GM12891 (cell line): ENCODE data around the gene C11orf68.
"Not testable (repeated sequence)": the region's sequence is repeated elsewhere in the genome, so short reads cannot be mapped to it uniquely, and the experiment has no call there.

Source experiments
- DNase-seq: peaks from one replicate; pipeline ENCODE4 v3.0.0; 2011; ENCODE audit warnings: low spot score; ENCODE audit not compliant: insufficient read length
- FAIRE-seq: peaks from 2 replicates; lab custom pipeline; 2011; peaks lifted over from hg19 to GRCh38; lab: Jason Lieb, UNC
- PAX5 ChIP-seq: IDR thresholded peaks from 2 replicates; pipeline ENCODE4 v1.6.1; 2011; ENCODE audit warnings: low read length, moderate library complexity, mild to moderate bottlenecking; ENCODE audit not compliant: insufficient read depth, severe bottlenecking
- POLR2A ChIP-seq: IDR thresholded peaks from 2 replicates; pipeline ENCODE4 v1.6.1; 2011; ENCODE audit warnings: low read depth, low read length, control low read depth
- POLR2AphosphoS5 ChIP-seq: IDR thresholded peaks from 2 replicates; pipeline ENCODE4 v1.6.1; 2011; ENCODE audit warnings: low read depth, low read length, control low read depth
- POU2F2 ChIP-seq: IDR thresholded peaks from 2 replicates; pipeline ENCODE4 v1.6.1; 2011; ENCODE audit warnings: low read depth, mild to moderate bottlenecking, control low read depth, low read length, moderate library complexity
- SPI1 ChIP-seq: IDR thresholded peaks from 2 replicates; pipeline ENCODE4 v1.6.1; 2011; ENCODE audit warnings: low read depth, low read length, control low read depth
- TAF1 ChIP-seq: IDR thresholded peaks from 2 replicates; pipeline ENCODE4 v1.6.1; 2011; ENCODE audit warnings: low read depth, low read length, control low read depth

The C11orf68 gene

GRCh38 chr11:65958291-65958690 is 39.4 kb upstream of the C11orf68 start:
- TF ChIP-seq TAF1 (no peak), SPI1 (no peak), POLR2AphosphoS5 (no peak), PAX5 (no peak), POLR2A (no peak), POU2F2 (no peak)
- DNase-seq (no peak), FAIRE-seq (no peak)

DNA sequence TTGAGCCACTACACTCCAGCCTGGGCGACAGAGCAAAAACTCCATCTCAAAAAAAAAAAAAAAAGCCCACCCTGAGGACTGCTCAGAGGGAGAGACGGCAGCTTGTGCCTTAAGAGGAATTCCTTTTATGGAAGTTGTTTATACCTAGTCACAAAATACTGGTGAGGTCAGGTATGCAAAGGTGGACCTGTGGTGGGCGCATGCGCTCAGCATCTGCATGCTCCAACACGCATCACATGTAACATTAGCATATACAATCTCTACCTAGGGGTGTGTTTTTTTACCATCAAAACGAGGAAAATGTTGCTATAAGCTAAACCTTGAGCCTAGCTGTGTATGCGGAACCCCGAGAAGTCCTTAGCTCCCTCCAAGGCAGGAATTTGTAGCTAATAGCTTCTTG is 35.9 kb upstream of the C11orf68 start:
- no peak for TF ChIP-seq TAF1
- TF ChIP-seq POLR2A, result no peak
- TF ChIP-seq PAX5, result no peak
- no peak for TF ChIP-seq POLR2AphosphoS5
- no peak for TF ChIP-seq POU2F2
- no peak for FAIRE-seq

GRCh38 chr11:65953471-65953870 is 34.6 kb upstream of the C11orf68 start:
- TF ChIP-seq POU2F2 (no peak), POLR2A (no peak)
- no peak for FAIRE-seq
- no peak for DNase-seq

More for the DNA sequence above, 35.9 kb upstream of the C11orf68 start:
- no peak for DNase-seq

- DNase-seq (no peak), FAIRE-seq (no peak)
- TF ChIP-seq SPI1, result no peak
- no peak for TF ChIP-seq POLR2A
- no peak for TF ChIP-seq TAF1
- no peak for TF ChIP-seq POU2F2
- TF ChIP-seq PAX5, result no peak
- TF ChIP-seq POLR2AphosphoS5, result no peak
Observed at GRCh38 chr11:65952052-65952521, 33.2 kb upstream of the C11orf68 start.

GRCh38 chr11:65951641-65952040 is 32.8 kb upstream of the C11orf68 start:
- FAIRE-seq, DNase-seq: not testable (repeated sequence)

GRCh38 chr11:65950711-65951110 is 31.8 kb upstream of the C11orf68 start:
- not testable (repeated sequence) for FAIRE-seq, DNase-seq

DNA sequence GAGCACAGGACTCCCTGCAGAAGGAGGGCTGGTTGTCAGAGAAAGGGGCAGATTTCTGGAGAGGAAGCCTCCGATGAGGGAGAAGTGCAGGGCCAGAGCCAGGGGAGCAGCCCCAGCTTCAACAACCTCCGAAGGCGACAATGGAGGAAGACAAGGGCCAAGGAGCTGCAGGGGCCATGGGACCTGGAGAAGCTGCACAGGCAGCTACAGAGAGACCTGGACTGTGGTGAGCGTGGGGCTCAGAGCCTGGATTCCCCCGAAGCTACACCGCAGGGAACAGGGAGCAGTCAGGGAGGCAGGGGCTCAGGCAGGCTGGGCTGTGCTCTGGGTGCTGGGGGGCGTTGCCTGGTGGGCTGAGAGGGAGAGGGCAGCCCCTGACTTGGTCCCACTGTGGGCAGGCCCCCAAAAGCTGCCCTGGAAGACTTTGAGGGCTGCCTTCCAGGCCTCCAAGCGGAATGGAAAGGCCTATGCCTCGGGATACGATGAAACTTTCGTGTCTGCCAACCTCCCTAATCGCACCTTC is 28.8 kb upstream of the C11orf68 start:
- DNase-seq (no peak), FAIRE-seq (no peak)
- TF ChIP-seq POLR2AphosphoS5, result no peak
- TF ChIP-seq SPI1, result no peak
- TF ChIP-seq POU2F2, result no peak
- no peak for TF ChIP-seq TAF1
- TF ChIP-seq POLR2A, result no peak
- TF ChIP-seq PAX5, result no peak

DNA sequence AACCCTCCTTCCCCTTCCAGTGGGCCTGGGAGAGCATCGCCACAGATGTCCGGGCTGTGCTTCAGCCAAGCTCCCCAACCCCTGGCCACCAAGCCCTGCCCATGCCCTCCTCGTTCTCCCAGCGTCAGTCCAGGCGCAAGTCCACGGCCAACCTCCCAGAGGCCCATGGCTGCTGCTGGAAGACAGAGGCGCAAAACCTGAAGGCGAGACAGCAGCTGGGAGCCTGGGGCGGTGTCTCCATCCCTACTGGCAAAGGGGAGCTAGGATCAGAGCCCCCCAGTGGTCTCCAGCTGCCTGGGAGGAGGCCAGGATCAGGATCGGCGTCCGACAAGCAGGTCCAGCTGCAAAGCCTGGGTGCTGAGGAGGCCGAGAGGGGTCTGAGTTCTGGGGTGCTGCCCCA is 28.3 kb upstream of the C11orf68 start:
- TF ChIP-seq POLR2A (no peak), POLR2AphosphoS5 (no peak), TAF1 (no peak), PAX5 (no peak), SPI1 (no peak), POU2F2 (no peak)
- no peak for FAIRE-seq
- DNase-seq, result no peak

- DNase-seq, result no peak
- no peak for FAIRE-seq
- TF ChIP-seq SPI1, result no peak
Observed at GRCh38 chr11:65946655-65947054, 27.8 kb upstream of the C11orf68 start.

GRCh38 chr11:65945941-65946558 is 27.2 kb upstream of the C11orf68 start:
- DNase-seq (no peak), FAIRE-seq (no peak)
- no peak for TF ChIP-seq POLR2AphosphoS5
- TF ChIP-seq PAX5, result no peak
- no peak for TF ChIP-seq POLR2A
- TF ChIP-seq POU2F2, result no peak
- TF ChIP-seq SPI1, result no peak
- no peak for TF ChIP-seq TAF1

DNA sequence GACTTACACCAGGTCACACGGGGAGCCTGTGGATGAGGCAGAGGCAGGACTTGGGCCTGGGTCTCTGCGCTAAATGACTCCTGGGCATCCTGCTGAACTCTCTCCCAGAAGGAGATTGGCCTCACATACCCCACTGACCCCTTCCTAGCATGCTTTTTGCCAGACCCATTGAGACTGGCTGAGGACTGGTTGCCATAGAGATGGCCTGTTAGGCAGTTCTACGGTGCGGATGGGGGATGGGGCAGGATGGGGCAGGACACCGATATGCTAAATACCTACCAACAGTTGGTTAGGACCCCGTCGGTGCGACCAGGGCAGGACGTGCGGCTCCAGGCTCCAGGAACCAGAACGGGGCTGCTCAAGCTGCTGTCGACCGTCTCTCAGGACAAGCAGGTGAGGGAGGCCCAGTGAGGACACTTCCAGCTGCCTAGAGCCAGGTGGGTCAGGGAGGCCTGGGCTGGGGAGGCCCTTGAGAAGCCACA is 26.6 kb upstream of the C11orf68 start, which contains the start of gene TSGA10IP:
TSGA10IP (plus strand) TSS at position 51 of the 482 bp plus-strand sequence; CDS start at position 247, 196 bp downstream.
- FAIRE-seq (no peak), DNase-seq (no peak)
- TF ChIP-seq SPI1, result no peak
- TF ChIP-seq POU2F2, result no peak
- TF ChIP-seq POLR2A, result no peak
- no peak for TF ChIP-seq POLR2AphosphoS5

GRCh38 chr11:65944767-65945166 is 25.9 kb upstream of the C11orf68 start:
- no peak for FAIRE-seq
- TF ChIP-seq TAF1 (no peak), SPI1 (no peak), POLR2A (no peak), POLR2AphosphoS5 (no peak), POU2F2 (no peak), PAX5 (no peak)
- DNase-seq, result no peak
